Hepatocyte (in vitro differentiated cells): ENCODE results near the gene ITPR1. TPM values are rescaled to one million over a fixed set of nuclear protein-coding genes. Genes with fewer than 3 reads are reported as not detected.

Experiments
- DNase-seq: peaks from one replicate; pipeline ENCODE4 v3.0.0-alpha.2; 2016; ENCODE audit warnings: low spot score
- H2AFZ ChIP-seq: fragments of 200-600 bp; sonication (generic); 2 replicates; pipeline ENCODE4 v1.6.0; 2016; ENCODE audit warnings: antibody characterized with exemption, mild to moderate bottlenecking
- H3K27ac ChIP-seq: fragments of 200-600 bp; sonication (generic); 2 replicates; pipeline ENCODE4 v1.5.1; 2016; ENCODE audit warnings: mild to moderate bottlenecking
- H3K27me3 ChIP-seq: fragments of 200-600 bp; sonication (generic); 2 replicates; pipeline ENCODE4 v1.6.1; 2016
- H3K36me3 ChIP-seq: fragments of 200-600 bp; sonication (generic); replicated peaks from 2 replicates; pipeline ENCODE4 v1.5.1; 2016; ENCODE audit warnings: low read depth; ENCODE audit not compliant: insufficient read depth
- H3K4me1 ChIP-seq: fragments of 200-600 bp; sonication (generic); 2 replicates; pipeline ENCODE4 v1.5.1; 2016; ENCODE audit warnings: mild to moderate bottlenecking, moderate library complexity; ENCODE audit not compliant: insufficient read depth
- H3K4me2 ChIP-seq: fragments of 200-600 bp; sonication (generic); 2 replicates; pipeline ENCODE4 v1.6.0; 2016
- H3K4me3 ChIP-seq: fragments of 200-600 bp; sonication (generic); 2 replicates; pipeline ENCODE4 v1.5.1; 2016; ENCODE audit warnings: mild to moderate bottlenecking
- H3K79me2 ChIP-seq: fragments of 200-600 bp; sonication (generic); 2 replicates; pipeline ENCODE4 v1.6.0; 2017; ENCODE audit warnings: mild to moderate bottlenecking
- H3K9me2 ChIP-seq: fragments of 200-600 bp; sonication (generic); replicated peaks from 2 replicates; pipeline ENCODE4 v1.6.0; 2017; ENCODE audit warnings: mild to moderate bottlenecking; ENCODE audit not compliant: insufficient read depth
- H3K9me3 ChIP-seq: fragments of 200-600 bp; sonication (generic); 2 replicates; pipeline ENCODE4 v1.5.1; 2016; ENCODE audit warnings: low read depth, mild to moderate bottlenecking
- H4K20me1 ChIP-seq: fragments of 200-600 bp; sonication (generic); 2 replicates; pipeline ENCODE4 v1.6.0; 2016; ENCODE audit warnings: mild to moderate bottlenecking; ENCODE audit not compliant: insufficient read depth, poor library complexity, severe bottlenecking
- EZH2 ChIP-seq: fragments of 200-600 bp; sonication (generic); IDR thresholded peaks from 2 replicates; pipeline ENCODE4 v1.6.1; 2016; ENCODE audit warnings: antibody characterized with exemption, mild to moderate bottlenecking, borderline replicate concordance
- EZH2phosphoT487 ChIP-seq: fragments of 200-600 bp; sonication (generic); IDR thresholded peaks from one replicate; pipeline ENCODE4 v1.6.1; 2018; ENCODE audit warnings: antibody characterized with exemption, mild to moderate bottlenecking, low read depth, moderate library complexity; ENCODE audit not compliant: unreplicated experiment, severe bottlenecking
- WGBS: methylation state at CpG from one replicate; pipeline ENCODE4 v1.1.6; 2016; ENCODE audit warnings: low lambda C conversion rate; ENCODE audit errors: missing lambda C conversion rate; 5-methylcytosine and 5-hydroxymethylcytosine counted together
- polyA plus RNA-seq: library from polyadenylated mRNA; unstranded; fragments of >200 nt; fragmentation: Nextera tagmentation; extraction: Ambion mirVana; gene quantifications from 2 replicates; pipeline ENCODE4 v1.2.1, GENCODE V29; 2016
- total RNA-seq: library from RNA; depleted of rRNA; stranded (reverse); fragments of >200 nt; gene quantifications from 2 replicates; pipeline ENCODE4 v1.2.3, GENCODE V29; 2014
- TF ChIP-seq, protein P1 (sequence below): fragments of 200-600 bp; sonication (generic); IDR thresholded peaks from 2 replicates; pipeline ENCODE4 v1.5.1; 2016; ENCODE audit warnings: antibody characterized with exemption, mild to moderate bottlenecking; ENCODE audit not compliant: poor library complexity

ITPR1 gene
- total and polyA plus RNA-seq, 2 experiments from 2014 or later: 46.8 to 90.8 TPM

DNA sequence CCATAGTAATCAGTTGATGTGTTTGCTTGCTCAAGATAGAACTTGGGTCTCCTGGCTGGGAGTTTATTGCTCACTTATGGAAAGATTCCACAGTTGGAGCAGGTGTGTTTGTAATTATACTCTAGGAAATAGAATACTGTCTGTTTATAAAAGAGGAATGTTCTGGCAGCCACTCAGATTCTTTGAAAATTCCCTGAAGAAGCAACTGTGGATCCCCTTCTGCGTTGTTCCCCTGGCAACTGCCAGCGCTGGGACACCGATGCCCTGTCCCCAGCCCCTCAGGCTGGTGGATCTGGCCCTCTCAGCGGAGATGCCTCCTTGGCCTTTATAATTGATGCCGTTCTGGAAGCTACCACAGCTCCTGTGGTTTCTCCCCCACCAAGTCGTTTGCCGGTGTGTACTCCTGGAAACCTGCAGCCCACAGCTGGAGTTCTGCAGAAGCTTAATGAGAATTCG is 225.9 kb downstream of the ITPR1 start:
- H3K4me1 ChIP-seq: peaks cover 34% of the 10 kb centered on the region
- WGBS: 60% methylated on average over 8 of the region's 8 CpGs
- no peak overlapping the region for H2AFZ ChIP-seq
- no peaks in the 10 kb centered on the region for H3K79me2 ChIP-seq
- no peaks in the 10 kb centered on the region for H3K27me3 ChIP-seq
- peaks cover 3% of the 10 kb centered on the region for H3K36me3 ChIP-seq
- no peak overlapping the region for H3K4me2 ChIP-seq
- H4K20me1 ChIP-seq: no peaks in the 10 kb centered on the region
- no peak overlapping the region for H3K4me3 ChIP-seq
- no peaks in the 10 kb centered on the region for H3K9me3 ChIP-seq
- peak overlapping the region; percentile 75 for H3K27ac ChIP-seq
- H3K9me2 ChIP-seq: no peaks in the 10 kb centered on the region
- DNase-seq: no peak
- TF ChIP-seq, protein P1, sequence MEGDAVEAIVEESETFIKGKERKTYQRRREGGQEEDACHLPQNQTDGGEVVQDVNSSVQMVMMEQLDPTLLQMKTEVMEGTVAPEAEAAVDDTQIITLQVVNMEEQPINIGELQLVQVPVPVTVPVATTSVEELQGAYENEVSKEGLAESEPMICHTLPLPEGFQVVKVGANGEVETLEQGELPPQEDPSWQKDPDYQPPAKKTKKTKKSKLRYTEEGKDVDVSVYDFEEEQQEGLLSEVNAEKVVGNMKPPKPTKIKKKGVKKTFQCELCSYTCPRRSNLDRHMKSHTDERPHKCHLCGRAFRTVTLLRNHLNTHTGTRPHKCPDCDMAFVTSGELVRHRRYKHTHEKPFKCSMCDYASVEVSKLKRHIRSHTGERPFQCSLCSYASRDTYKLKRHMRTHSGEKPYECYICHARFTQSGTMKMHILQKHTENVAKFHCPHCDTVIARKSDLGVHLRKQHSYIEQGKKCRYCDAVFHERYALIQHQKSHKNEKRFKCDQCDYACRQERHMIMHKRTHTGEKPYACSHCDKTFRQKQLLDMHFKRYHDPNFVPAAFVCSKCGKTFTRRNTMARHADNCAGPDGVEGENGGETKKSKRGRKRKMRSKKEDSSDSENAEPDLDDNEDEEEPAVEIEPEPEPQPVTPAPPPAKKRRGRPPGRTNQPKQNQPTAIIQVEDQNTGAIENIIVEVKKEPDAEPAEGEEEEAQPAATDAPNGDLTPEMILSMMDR: no peak
- TF ChIP-seq EZH2phosphoT487 (no peak), EZH2 (no peak)

DNA sequence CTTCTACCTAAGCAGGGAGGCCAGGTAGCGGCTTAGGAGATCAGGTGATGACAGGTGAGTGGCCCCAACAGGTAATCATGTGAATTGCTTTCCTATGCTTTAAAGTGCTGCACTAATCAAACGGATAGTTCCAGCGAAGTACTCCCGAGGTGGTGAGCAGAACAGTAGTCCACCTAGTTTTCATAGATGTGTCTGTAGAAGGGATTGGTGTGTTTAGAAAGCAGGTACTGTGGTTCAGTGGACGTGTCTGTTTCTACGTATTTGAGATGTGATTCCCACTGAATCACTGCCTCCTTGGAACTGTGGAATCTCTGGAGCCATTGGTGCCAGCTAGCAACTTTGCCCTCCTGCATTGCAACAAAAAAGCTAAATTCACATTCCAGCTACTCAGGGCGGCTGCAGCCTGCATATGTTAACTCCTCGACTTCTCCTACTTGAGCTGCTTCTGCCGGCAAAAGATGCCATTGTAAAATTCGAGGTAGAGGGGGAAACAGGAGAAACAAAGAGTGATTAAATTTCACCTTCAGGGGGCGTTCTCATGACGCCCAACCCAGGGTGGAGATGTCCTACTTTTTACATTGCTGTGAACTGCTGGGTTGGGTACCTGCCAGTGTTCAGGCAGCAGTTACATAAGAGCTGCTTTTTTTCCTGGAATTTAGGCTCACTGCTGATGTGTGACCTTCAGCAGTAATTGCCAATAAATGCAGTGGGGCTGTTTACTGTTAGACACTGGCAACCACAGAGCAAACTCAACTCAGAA is 227.3 kb downstream of the ITPR1 start:
- Histone ChIP-seq H4K20me1 (no peaks in the 10 kb centered on the region), H2AFZ (no peak overlapping the region), H3K79me2 (no peaks in the 10 kb centered on the region), H3K4me1 (peaks cover 34% of the 10 kb centered on the region), H3K27ac (peak overlapping the region; percentile 75), H3K36me3 (peaks cover 3% of the 10 kb centered on the region), H3K9me2 (no peaks in the 10 kb centered on the region), H3K27me3 (no peaks in the 10 kb centered on the region), H3K9me3 (no peaks in the 10 kb centered on the region), H3K4me2 (peak overlapping the region; percentile 52), H3K4me3 (no peak overlapping the region)
- peak; percentile 70 for DNase-seq
- TF ChIP-seq EZH2: no peak
- TF ChIP-seq, protein P1: peak; percentile 41
- 41% methylated on average over 12 of the region's 12 CpGs for WGBS

DNA sequence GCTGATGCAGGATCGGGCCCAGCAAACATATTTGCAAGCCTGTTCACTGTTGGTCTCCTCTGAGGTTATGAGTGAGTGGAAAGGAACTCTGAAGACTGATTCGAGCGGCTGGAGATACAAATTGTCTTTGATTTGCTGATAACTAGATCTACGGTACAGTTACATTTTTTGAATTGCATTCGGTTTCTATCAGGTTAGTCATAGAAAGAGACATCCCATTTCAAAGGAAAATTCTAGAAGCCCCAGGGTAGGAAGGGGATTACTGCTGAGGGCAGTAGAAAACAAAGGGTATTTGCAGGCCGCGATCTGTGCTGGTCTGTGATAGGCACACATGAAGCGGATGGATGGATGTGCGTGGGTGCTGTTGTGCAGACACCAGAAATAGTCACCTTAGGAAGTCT is 228.4 kb downstream of the ITPR1 start:
- no peak overlapping the region for H3K4me2 ChIP-seq
- no peak overlapping the region for H2AFZ ChIP-seq
- no peaks in the 10 kb centered on the region for H3K79me2 ChIP-seq
- DNase-seq: no peak
- TF ChIP-seq EZH2phosphoT487 (no peak), EZH2 (no peak)
- peaks cover 3% of the 10 kb centered on the region for H3K36me3 ChIP-seq
- no peaks in the 10 kb centered on the region for H4K20me1 ChIP-seq
- H3K27me3 ChIP-seq: no peaks in the 10 kb centered on the region
- WGBS: 81% methylated on average over 9 of the region's 9 CpGs
- H3K27ac ChIP-seq: peak overlapping the region; percentile 53
- H3K4me1 ChIP-seq: peaks cover 30% of the 10 kb centered on the region
- no peaks in the 10 kb centered on the region for H3K9me2 ChIP-seq
- H3K4me3 ChIP-seq: no peak overlapping the region
- H3K9me3 ChIP-seq: no peaks in the 10 kb centered on the region

DNA sequence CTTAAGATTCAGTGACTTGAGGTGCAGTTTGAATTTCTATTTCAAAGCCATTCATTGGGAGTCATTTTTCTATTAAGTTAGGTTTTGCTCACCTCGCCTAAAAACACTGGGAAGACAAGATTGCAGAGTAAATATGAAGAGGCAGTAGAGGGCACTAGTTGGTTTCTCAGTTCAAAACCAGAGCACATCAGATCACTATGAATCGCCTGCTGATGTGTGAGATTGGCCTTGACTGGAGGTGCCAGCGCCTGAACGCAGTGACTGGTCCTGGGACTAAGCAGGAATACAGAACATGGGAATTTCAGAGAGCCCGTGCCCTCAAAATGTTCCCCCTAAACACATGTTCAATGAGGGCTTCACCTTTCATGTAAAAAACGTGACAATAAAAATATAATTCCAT is 229.0 kb downstream of the ITPR1 start:
- Histone ChIP-seq H3K27me3 (no peaks in the 10 kb centered on the region), H2AFZ (no peak overlapping the region), H3K4me3 (no peak overlapping the region), H3K36me3 (peaks cover 3% of the 10 kb centered on the region), H3K4me2 (no peak overlapping the region), H3K27ac (peak overlapping the region; percentile 53), H3K4me1 (peaks cover 27% of the 10 kb centered on the region), H3K9me2 (no peaks in the 10 kb centered on the region), H3K79me2 (no peaks in the 10 kb centered on the region), H4K20me1 (no peaks in the 10 kb centered on the region), H3K9me3 (no peaks in the 10 kb centered on the region)
- WGBS: 58% methylated on average over 6 of the region's 6 CpGs
- DNase-seq: peak; percentile 63
- no peak for TF ChIP-seq EZH2phosphoT487
- TF ChIP-seq, protein P1: peak; percentile 45
- TF ChIP-seq EZH2: no peak
